WERI-Rb-1 (cell line): ENCODE measurements around the gene ALPI.
"Not testable (repeated sequence)": the region's sequence is repeated elsewhere in the genome, so short reads cannot be mapped to it uniquely, and the experiment has no call there.

Experiments
- DNase-seq: peaks from one replicate; pipeline ENCODE4 v3.0.0-alpha.2; 2020
- H3K27ac ChIP-seq: fragments of 250-450 bp; sonication (Bioruptor Pico); 2 replicates; pipeline ENCODE4 v1.5.1; 2020; ENCODE audit warnings: mild to moderate bottlenecking, moderate library complexity
- H3K27me3 ChIP-seq: fragments of 250-450 bp; sonication (Bioruptor Pico); 2 replicates; pipeline ENCODE4 v1.5.1; 2021; ENCODE audit warnings: mild to moderate bottlenecking, low read depth, moderate library complexity; ENCODE audit not compliant: insufficient read depth, severe bottlenecking
- H3K36me3 ChIP-seq: fragments of 250-450 bp; sonication (Bioruptor Pico); 2 replicates; pipeline ENCODE4 v1.5.1; 2020; ENCODE audit warnings: mild to moderate bottlenecking, moderate library complexity
- H3K4me3 ChIP-seq: 2 replicates; pipeline ENCODE4 v1.5.1; 2011; ENCODE audit warnings: low read depth, mild to moderate bottlenecking, control low read depth, low read length
- H3K9me3 ChIP-seq: fragments of 250-450 bp; sonication (Bioruptor Pico); 2 replicates; pipeline ENCODE4 v1.5.1; 2021; ENCODE audit warnings: mild to moderate bottlenecking, moderate library complexity; ENCODE audit not compliant: severe bottlenecking
- CTCF ChIP-seq: IDR thresholded peaks from 2 replicates; pipeline ENCODE4 v1.5.1; 2011; ENCODE audit warnings: low read depth, mild to moderate bottlenecking, control low read depth, inconsistent platforms, low read length

The ALPI gene

GRCh38 chr2:232455426-232456255, at the start of gene ALPI:
Gene ALPI (plus strand): TSS chr2:232456153. CDS start chr2:232456200, 47 bp downstream.
- no peaks in the 10 kb centered on the region for H3K9me3 ChIP-seq
- no peak within 1 kb of the TSS for H3K4me3 ChIP-seq
- peak; percentile 5 for DNase-seq
- TF ChIP-seq CTCF = no peak
- H3K36me3 ChIP-seq = no peaks in the 10 kb centered on the region
- H3K27ac ChIP-seq = no peak within 1 kb of the TSS
- H3K27me3 ChIP-seq = no peaks in the 10 kb centered on the region

GRCh38 chr2:232406556-232407310, 49.2 kb upstream of the ALPI start, which contains the start of gene ALPG:
Gene ALPG (plus strand): TSS chr2:232406844. CDS start chr2:232406895, 51 bp downstream.
- no peak for DNase-seq
- Histone ChIP-seq H3K27ac (no peak within 1 kb of the TSS), H3K36me3 (no peaks in the 10 kb centered on the region), H3K4me3 (no peak within 1 kb of the TSS), H3K27me3 (no peaks in the 10 kb centered on the region), H3K9me3 (no peaks in the 10 kb centered on the region)
- no peak for TF ChIP-seq CTCF

GRCh38 chr2:232407428-232408150, 48.4 kb upstream of the ALPI start:
- not testable (repeated sequence) for H3K27ac ChIP-seq, H3K36me3 ChIP-seq, DNase-seq

GRCh38 chr2:232408269-232408668, 47.7 kb upstream of the ALPI start:
- H3K9me3 ChIP-seq, DNase-seq, H3K36me3 ChIP-seq, H3K4me3 ChIP-seq, H3K27ac ChIP-seq, H3K27me3 ChIP-seq: not testable (repeated sequence)

More at GRCh38 chr2:232407428-232408150, 48.4 kb upstream of the ALPI start:
- not testable (repeated sequence) for H3K4me3 ChIP-seq, H3K9me3 ChIP-seq, H3K27me3 ChIP-seq

- not testable (repeated sequence) for DNase-seq, H3K9me3 ChIP-seq, H3K36me3 ChIP-seq, H3K27ac ChIP-seq, H3K27me3 ChIP-seq, H3K4me3 ChIP-seq
Measured at GRCh38 chr2:232409617-232410016, 46.3 kb upstream of the ALPI start.

- DNase-seq = no peak
- H3K4me3 ChIP-seq = no peak overlapping the region
- no peaks in the 10 kb centered on the region for H3K9me3 ChIP-seq
- H3K27me3 ChIP-seq = no peaks in the 10 kb centered on the region
- no peaks in the 10 kb centered on the region for H3K36me3 ChIP-seq
- no peak for TF ChIP-seq CTCF
- H3K27ac ChIP-seq = no peak overlapping the region
Measured at GRCh38 chr2:232410238-232410900, 45.6 kb upstream of the ALPI start.
